NCI-H2196 treated with DMSO at 0.1 percent for 48 hours (cell line): Measurements from ENCODE around the gene CTNND2.

Experiments
- DNase-seq: peaks from one replicate; lab custom pipeline; 2025; ENCODE audit not compliant: unreplicated experiment; lab: John Stamatoyannopoulos, UW

The CTNND2 gene

DNA sequence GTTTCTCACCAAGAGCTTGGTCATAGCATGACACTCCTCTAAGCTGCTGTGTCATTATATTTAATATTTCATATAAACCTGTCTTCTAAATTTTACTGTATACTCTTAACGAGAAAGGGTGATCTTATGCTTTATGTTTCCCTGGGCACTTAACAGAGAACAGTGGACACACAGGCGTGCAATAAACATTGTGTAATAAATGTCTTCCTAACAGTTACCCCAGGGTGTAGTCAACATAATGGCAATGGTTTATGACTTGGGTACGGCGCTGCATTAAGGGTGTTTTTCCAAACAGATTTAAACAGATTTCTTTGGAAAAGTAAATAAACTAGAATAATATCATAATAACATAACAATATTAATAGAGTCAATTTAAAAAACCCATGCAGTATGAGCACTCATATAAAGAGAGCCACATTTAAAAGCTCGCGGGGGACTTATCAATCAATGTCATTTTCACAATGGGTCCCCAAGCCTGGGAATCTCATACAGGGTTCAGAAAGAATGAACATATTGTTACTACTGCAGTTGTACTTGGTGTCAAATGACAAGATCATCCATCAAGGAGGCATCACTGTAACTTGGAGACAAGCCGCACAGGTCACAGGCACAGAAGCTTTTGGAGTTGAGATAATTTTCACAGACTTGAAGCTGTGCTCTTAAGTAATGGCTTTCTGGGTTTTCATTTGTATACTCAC lies 376.4 kb downstream of the CTNND2 start:
- no peak for DNase-seq

DNA sequence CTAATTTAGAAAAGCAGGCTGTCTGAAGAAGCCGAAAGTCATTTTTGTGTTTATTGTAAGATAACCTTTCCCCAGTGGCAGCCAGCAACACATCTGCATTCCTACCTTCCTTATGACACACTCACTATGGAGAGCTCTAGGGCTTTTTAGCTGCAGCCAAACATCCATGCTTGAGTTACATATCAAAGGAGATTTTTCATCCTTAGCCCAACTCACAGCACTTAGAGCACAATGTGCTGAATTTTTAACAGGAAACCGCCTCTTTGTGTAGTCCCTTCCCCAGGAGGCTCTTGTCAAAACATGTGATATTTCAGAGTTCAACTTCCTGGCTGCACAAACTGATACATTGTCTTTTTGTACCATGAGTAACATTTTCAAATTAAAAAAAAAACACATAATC lies 379.2 kb downstream of the CTNND2 start:
- DNase-seq: no peak

DNA sequence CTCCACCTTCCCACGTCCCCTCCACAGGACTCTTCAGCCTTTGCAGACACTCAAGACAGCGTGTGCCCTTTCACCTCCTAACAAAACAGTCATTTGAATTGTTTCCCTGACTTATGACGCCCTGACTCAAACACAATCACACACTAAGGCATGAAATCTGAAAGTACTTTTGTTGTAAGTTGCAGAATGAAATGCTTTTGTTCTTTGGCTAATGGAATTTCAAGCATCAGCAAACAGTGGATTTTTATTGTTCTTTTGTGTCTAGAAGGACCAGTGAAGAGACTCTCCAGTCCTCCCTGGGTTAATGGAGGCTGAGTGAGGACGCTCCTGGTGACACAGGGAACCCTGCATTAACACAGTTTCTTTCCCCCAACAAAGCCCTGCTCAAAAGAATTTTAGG lies 380.1 kb downstream of the CTNND2 start:
- no peak for DNase-seq

DNA sequence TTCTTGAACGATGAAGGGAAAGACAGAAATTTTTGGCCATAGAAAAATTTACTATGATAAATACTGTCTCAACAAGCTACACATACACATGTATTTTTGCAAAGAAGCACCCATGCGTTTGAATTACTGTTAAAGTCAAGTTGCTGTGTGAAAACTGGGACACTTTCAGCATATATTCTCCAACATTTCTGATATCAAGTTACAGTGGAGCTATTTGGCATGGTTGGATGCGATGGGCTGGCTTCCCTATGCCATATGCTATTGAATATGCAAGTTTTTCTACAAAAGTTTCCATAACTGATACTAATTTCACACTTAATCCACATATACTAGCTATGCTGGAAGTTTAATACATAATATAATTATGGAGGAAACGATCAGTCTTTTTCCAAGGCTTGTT lies 381.4 kb downstream of the CTNND2 start:
- no peak for DNase-seq

DNA sequence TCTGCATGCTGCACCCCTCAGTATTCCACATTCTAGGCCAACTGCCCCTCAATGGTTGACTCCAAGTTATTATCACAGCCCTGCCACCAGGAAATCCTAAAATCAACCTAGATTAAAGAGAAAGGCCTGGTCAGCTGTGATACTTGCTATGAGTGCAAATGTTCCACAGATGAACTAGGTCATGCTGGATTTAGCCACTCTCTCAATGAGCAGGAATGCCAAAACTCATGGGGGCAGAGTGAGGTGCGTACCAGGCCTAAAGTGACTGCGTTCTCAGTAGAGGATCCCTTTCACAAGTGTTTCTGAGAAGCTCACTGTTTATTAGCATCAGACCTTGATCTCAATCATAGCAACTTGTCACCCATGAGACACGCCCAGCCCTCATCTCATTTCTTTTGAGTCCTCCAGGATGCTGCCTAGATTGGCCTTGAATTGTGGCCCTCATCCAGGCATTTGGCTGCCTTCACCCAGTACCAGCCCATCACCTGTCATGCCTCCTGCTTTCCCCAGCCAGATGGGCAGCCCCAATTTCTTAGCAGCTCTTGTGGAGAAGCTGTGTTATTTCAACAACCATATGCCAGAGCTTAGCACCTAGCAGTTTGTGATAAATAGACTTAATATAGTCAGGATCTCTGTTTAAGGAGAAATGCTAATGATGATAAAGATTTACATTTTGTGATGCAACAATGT lies 383.9 kb downstream of the CTNND2 start:
- DNase-seq: no peak

DNA sequence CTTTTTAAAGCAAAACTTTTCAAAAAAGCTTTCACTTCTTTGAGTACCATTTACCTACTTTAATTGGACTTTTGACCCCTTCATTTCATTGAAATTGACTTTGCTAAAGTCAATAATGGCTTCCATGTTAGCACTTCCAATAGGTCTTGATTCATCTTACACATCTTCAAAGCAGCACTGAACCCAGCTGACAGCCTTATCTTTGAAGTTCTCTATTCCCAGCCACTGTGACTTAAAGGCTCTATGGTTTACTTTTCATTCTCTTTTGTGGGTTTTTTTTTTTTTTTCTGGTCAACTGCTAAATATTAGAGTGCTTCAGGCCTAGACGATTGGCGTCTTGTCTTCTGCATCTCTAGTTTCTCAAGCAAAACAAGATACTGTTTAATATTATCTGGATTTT lies 385.0 kb downstream of the CTNND2 start:
- DNase-seq: no peak

DNA sequence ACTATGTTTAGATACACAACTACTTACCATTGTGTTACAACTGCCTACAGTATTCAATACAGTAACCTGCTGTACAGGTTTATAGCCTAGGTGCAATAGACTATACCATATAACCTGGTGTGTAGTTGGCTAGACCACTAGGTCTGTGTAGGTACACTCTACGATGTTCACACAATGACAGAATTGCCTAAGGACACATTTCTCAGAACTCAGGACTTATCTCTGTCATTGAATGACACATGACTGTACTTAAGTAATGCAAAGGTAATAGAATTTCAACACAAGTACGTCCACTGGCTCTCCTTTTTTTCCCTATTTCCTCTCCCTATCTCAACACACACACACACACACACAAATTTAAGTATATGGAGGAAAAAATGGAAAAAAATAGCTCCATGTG lies 385.6 kb downstream of the CTNND2 start:
- no peak for DNase-seq

DNA sequence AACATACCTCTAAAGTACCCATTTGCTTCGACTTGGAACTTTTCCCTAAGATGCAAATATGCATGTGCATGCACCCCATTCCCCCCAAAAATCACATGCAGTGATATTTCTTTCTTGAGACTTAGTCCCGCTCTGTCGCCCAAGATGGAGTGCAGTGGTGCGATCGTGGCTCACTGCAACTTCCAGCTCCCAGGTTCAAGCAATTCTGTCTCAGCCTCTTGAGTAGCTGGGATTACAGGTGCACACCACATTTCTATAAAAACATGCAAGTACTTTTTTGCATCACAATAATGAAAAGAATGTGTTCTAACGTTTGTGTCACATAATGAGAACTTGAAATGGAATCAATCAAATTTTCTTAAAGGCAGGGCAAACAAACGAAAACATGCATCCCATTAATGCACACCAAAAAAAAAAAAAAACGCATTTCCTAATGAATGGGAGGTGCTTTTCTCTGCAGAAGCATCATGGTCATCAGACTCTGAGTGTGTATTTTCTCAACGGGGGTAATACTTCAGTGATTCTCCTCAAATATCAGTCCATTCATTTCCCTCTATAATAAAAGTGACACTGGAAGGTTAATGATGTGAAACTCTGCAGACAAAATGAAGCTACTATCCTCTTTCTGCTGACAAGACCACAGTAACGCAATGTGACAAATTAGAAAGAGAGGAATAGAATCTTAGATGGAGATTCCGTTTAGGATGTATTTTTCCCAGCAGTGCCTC lies 389.4 kb downstream of the CTNND2 start:
- no peak for DNase-seq

DNA sequence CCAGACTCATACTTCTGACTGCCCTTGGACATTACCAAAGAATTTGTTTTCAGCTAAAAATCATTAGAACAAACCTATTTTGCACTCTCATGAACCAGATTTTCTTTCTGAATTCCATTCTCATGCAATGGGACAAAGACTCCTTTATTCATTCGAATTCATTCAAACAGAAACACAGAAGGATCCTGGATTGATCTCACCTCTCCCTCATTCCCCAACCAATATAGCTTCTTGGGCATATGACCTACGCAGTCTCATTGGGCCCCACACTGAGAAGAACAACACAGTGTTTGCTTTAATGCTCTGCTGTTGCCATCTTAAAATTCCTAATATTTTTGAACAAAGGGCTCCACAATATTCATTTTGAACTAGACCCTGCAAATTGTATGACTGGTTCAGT lies 392.4 kb downstream of the CTNND2 start:
- no peak for DNase-seq

DNA sequence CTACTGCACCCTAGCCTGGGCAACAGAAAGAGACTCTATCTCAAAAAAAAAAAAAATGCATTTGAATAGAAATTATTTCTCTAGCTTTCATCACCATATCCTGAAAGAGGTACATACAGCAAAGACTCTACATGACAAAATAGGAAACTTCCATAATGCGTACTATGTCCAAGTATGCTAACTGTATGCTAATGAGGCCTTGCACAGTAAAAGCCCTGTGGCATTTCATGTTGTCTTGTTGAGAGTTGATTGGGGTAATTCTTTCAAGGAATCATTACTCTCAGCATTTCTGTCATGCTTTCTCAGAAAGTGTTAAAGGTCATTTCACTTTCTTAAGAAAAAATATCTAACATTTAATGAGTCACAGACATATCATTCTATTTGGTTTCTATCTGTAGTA lies 393.4 kb downstream of the CTNND2 start:
- no peak for DNase-seq

DNA sequence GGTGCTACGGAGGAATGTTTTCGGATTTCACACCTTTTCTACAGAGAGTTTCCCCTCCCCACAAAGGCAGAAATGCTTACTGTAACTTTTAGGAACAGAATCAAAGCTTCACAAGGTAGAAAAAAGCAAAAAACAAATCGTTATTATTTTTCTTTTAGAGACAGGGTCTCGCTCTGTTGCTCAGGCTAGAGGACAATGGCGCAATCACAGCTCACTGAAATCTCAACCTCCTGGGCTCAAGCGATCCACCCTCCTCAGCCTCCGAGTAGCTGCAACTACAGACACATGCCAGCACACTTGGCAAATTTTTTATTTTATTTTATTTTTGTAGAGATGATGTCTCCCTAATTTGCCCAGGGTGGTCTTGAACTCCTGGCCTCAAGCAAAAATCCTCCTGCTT lies 394.5 kb downstream of the CTNND2 start:
- DNase-seq: no peak

DNA sequence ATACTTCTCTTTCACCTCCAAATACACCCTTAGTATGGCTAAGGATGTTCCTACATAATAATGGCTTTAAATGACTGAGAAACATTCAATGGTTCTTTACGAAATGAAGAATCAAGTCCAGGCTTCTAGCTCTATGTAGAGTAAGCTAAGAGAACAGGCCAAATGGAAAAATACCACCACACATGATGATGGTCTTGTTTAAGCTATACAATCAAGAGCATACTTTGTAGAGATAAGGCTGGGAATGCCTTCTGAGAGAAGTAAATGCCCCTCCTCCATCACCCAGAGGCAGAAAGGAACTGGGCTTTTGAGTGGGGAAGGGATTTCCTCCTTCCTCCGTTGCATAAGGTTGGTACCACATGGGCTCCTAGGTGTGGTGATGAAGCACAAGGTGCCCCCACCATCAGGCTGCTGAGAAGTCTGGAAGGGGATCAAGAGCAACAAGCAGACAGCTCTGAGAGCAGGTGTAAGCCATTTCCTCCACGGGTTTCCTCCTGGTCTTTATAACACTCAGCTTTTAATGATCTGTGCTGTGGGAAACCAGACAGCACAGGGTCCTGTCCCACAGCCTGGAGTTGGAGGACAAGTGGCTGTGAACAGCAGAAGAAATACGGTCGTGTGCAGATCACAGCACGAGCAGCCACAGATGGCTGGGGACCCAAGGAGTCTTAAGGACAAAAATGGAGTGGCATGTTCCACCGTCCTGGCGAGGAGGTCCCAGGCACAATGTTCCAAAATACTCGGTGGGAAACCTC lies 396.9 kb downstream of the CTNND2 start:
- no peak for DNase-seq

DNA sequence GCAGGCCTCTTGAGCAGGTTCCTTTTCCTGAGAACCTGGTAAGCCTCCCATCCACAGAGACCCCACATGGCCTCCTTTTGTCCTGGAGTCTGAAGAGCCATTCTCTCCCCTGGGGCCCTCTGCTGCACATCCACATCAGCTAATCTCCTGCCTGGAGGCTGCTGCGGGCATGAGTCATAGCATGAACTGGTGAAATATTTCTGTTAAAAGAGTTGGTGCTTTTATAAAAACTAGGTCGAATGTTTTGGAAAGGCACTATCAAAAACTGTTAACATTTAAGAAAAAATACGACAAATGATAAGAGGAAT lies 399.4 kb downstream of the CTNND2 start:
- no peak for DNase-seq

DNA sequence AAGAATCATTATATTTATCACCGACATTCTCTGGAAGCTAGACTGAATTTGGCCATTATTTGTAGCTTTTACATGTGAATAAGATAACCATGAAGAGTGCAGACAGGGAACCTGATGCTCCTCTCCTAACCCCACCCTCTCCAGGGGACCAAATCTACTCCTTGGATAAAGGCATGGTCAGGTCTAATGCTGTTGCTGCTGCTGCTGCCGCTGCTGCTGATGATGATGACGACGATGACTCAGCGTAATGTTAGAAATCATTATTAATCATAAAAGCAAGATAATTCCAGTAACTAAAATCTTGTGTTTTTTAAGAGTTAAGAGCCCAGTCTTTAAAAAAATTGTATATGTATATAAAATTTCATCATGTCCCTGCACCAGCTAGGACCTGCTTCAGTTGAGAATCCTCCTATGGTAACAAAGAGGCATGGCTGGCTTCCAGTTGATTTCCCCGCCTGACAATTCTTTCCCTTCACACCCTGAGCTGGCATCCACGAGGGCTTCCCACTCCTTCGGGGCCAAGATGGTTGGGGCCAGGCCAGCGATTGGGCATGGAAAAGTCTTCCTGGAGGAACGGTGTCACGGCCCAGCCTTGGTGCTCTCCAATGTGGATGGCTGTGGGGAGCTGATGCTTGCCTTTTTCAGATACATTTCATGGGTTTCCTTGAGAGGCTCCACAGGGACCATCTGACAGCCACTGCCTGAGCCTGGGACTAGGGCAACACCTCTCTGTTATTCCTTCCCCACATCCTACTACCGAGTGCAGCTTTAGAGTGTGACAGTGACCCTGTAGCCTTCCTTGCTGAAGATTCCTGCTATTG lies 400.0 kb downstream of the CTNND2 start:
- no peak for DNase-seq

DNA sequence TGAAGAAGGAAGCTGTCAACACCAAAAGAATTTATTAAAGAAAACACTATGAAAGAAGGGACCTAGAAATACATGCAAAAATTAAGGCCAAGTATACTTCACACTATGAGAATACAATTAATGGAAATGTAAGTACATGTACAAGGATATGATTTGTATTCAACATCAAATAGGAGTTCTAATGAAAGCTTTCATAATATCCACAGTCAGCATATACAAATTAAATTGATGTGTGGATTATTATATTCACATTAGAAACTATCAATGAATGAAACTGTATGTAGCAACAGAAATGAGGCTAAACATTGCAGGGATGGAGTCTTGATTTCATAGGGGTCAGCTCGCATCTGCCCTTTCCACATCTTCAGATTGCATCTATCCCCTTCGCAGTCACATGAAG lies 401.5 kb downstream of the CTNND2 start:
- no peak for DNase-seq

DNA sequence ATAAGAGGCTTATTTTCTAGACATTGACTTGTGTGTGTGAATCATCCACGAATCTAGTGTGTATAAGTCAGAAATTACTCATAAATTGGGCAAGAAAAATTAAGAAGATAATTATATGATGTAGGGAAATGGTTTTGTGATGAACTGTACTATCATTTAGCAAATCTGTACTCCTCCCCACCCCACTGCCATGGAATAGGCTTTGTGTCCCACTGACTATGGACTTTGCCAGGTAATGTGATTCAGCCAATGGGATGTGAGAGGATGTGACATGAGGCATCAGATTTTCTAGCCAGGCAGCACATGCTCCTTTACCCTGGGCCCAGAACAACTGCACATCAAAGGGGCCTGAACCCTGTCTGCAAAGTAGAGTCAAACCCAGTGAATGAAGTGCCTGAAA lies 406.6 kb downstream of the CTNND2 start:
- no peak for DNase-seq

DNA sequence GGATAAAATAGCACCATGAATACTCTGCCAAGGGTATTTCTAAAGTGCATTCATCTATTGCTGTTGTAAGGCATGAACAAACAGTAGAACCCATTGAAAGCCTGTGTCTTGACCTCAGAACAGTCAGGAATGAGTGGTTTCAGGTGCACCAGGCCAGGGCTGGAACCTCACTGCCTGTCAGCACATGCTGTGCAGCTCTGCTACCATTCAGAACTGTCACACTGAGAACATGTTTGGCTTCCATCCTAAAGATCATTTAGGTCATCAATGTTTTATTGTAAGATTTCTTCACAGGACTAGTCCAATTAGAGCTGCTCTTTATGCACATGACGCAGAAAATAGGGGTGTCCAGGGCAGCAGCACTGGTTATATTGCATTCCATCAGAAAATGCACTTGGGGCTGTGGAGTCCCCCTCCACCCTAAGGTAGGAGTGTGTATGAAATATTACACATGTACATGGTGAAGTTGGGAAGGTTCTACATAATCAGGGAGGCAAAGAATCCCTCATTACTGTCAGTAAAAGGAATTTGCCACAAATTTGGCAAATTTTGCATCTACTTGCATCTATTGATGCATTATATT lies 408.0 kb downstream of the CTNND2 start:
- no peak for DNase-seq

DNA sequence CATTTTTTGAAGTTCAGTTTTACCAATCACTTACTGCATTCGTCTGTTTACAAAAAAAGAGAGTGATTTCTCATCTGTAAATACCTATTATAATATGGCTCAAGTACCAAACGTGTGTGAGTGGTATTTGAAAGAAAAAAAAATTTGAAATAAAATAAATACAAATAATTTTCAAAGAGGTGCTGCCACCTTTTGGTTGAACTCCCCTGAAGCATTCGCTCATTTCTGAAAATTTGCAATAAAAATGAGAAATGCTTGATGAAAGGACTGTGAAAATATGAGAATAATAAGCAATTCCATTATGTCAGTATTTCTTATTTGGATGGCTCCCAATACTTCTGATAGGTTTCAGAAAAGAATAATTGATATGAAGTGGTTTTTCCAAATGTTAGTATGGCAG lies 409.9 kb downstream of the CTNND2 start:
- DNase-seq: no peak

DNA sequence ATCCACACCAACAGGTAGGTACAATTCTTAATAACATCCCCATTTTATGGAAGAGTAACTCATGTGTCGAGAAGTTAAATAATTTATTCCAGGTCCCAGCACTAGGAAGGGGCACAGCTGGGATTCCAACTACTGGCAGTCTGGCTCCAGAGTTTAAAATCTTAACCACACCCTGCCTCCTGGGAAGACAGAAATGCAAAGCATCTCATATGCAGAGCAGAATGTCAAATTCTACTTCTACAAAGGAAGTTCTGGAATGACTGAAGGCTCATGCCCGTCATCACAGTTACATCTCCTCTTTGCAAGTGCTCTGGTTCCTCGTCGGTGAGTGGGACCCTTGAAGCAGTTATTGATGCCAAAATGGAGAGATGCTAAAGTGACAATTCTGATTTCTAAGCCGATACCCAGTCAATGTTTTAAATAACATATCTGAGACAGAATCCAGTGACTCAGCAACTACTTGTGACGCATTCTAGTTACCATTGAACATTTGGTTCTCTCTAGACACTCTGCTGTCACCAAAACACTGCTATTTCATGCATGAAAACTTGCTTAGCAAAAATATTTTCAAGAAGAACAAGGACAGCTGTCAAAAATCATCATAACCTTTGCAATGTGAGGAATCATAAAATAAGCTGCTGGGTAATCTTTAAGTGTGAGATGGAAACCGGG lies 412.7 kb downstream of the CTNND2 start:
- no peak for DNase-seq

DNA sequence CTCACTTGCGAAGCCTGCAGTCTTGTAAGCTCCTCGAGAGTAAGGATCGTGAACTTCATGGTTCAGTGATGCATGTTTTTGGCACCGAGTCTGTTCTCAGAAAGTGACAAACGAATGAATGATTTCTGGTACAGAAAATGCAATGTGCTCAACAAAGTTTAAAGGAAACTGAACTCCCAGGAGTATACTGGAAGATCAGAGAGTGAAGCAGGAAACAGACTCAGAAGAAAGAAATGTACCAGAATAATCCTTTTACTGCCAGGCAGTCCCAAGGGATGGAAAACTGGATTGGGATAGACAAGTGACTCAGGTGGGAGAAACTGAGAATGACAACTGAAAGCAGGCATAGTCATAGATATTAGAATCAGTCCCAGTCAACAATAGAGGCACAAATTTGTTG lies 420.6 kb downstream of the CTNND2 start:
- no peak for DNase-seq
